Measurements from ENCODE around the gene FAAH2.

- TF ChIP-seq, protein P1, sequence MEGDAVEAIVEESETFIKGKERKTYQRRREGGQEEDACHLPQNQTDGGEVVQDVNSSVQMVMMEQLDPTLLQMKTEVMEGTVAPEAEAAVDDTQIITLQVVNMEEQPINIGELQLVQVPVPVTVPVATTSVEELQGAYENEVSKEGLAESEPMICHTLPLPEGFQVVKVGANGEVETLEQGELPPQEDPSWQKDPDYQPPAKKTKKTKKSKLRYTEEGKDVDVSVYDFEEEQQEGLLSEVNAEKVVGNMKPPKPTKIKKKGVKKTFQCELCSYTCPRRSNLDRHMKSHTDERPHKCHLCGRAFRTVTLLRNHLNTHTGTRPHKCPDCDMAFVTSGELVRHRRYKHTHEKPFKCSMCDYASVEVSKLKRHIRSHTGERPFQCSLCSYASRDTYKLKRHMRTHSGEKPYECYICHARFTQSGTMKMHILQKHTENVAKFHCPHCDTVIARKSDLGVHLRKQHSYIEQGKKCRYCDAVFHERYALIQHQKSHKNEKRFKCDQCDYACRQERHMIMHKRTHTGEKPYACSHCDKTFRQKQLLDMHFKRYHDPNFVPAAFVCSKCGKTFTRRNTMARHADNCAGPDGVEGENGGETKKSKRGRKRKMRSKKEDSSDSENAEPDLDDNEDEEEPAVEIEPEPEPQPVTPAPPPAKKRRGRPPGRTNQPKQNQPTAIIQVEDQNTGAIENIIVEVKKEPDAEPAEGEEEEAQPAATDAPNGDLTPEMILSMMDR (IDR thresholded peaks at IDR 0.05; ENCODE audit: low read depth, low read length, poor library complexity, severe bottlenecking): no peak
- no peak for TF ChIP-seq EZH2phosphoT487 (IDR thresholded peaks at IDR 0.05; ENCODE audit: borderline replicate concordance, low read length)
These were observed at the start of gene FAAH2 for GRCh38 chrX:57286507-57287251.

Measured in DOHH2 (cell line).